IMR-90 (cell line): Measurements from ENCODE around the gene ULBP1. TPM values are rescaled to one million over a fixed set of nuclear protein-coding genes. Genes with fewer than 3 reads are reported as not detected.

Source experiments
- ATAC-seq: fragments of 200-7000 bp; cut with Tn5 transposase; 2 replicates; pipeline ENCODE4 v1.9.1; 2020; ENCODE audit warnings: low read depth, mild to moderate bottlenecking, moderate library complexity
- BruUV-seq: library from RNA; stranded (reverse); fragments of 400-500 nt; replicated peaks from 2 replicates; lab custom pipeline; 2021; lab: Mats Ljungman, UMichigan
- CTCF ChIA-PET: fragments of 300-600 bp; formaldehyde crosslinking; extraction: SDS; loops from one replicate; lab custom pipeline; 2021; ENCODE audit warnings: antibody characterized with exemption; lab: Yijun Ruan, JAX
- POLR2A ChIA-PET: fragments of 300-600 bp; sonication (Branson Sonifier 250); formaldehyde crosslinking; loops from one replicate; lab custom pipeline; 2022; ENCODE audit warnings: antibody characterized with exemption; ENCODE audit not compliant: unreplicated experiment; lab: Charles Lee
- DNase-seq: peaks from one replicate; pipeline ENCODE4 v3.0.0; 2013
- H2AFZ ChIP-seq: replicated peaks from 2 replicates; pipeline ENCODE3; 2013; ENCODE audit warnings: low read length, mild to moderate bottlenecking; ENCODE audit not compliant: poor library complexity
- H2AK5ac ChIP-seq: 2 replicates; pipeline ENCODE4 v1.6.1; 2013; ENCODE audit warnings: low read depth, low read length, inconsistent platforms
- H2AK9ac ChIP-seq: replicated peaks from 2 replicates; pipeline ENCODE3; 2013; ENCODE audit warnings: mild to moderate bottlenecking, low read depth, low read length, moderate library complexity; ENCODE audit not compliant: poor library complexity
- H2BK120ac ChIP-seq: 2 replicates; pipeline ENCODE4 v1.6.1; 2013; ENCODE audit warnings: low read depth, low read length, inconsistent platforms
- H2BK15ac ChIP-seq: 3 replicates; pipeline ENCODE4 v1.6.1; 2013; ENCODE audit warnings: low read depth, low read length, inconsistent platforms
- H2BK20ac ChIP-seq: 2 replicates; pipeline ENCODE4 v1.6.1; 2013; ENCODE audit warnings: low read depth, mild to moderate bottlenecking, inconsistent platforms, low read length, moderate library complexity
- H2BK5ac ChIP-seq: 2 replicates; pipeline ENCODE4 v1.6.1; 2013; ENCODE audit warnings: mild to moderate bottlenecking, low read depth, low read length, inconsistent platforms; ENCODE audit not compliant: poor library complexity, severe bottlenecking
- H3K14ac ChIP-seq: replicated peaks from 2 replicates; pipeline ENCODE4 v1.6.1; 2013; ENCODE audit warnings: low read depth, low read length, inconsistent platforms
- H3K18ac ChIP-seq: 2 replicates; pipeline ENCODE4 v1.6.1; 2013; ENCODE audit warnings: low read depth, low read length, control low read depth
- H3K23ac ChIP-seq: 2 replicates; pipeline ENCODE4 v1.6.1; 2013; ENCODE audit warnings: low read depth, low read length, inconsistent platforms
- H3K27ac ChIP-seq: 2 replicates; pipeline ENCODE4 v1.5.1; 2013; ENCODE audit warnings: mild to moderate bottlenecking, control low read depth, low read length; ENCODE audit not compliant: insufficient read depth
- H3K27me3 ChIP-seq: 2 replicates; pipeline ENCODE4 v1.6.1; 2013; ENCODE audit warnings: low read length; ENCODE audit not compliant: control insufficient read depth, insufficient read depth
- H3K36me3 ChIP-seq: 2 replicates; pipeline ENCODE4 v1.6.1; 2013; ENCODE audit warnings: low read length, mixed read lengths; ENCODE audit not compliant: control insufficient read depth, insufficient read depth
- H3K4ac ChIP-seq: 2 replicates; pipeline ENCODE4 v1.6.1; 2013; ENCODE audit warnings: low read depth, low read length, inconsistent platforms
- H3K4me1 ChIP-seq: 2 replicates; pipeline ENCODE4 v1.6.1; 2013; ENCODE audit warnings: low read length, mixed read lengths; ENCODE audit not compliant: control insufficient read depth, insufficient read depth
- H3K4me2 ChIP-seq: 2 replicates; pipeline ENCODE4 v1.6.1; 2013; ENCODE audit warnings: low read depth, mild to moderate bottlenecking, control low read depth, low read length, moderate library complexity
- H3K4me3 ChIP-seq: 2 replicates; pipeline ENCODE4 v1.5.1; 2013; ENCODE audit warnings: low read depth, mild to moderate bottlenecking, control low read depth, low read length, moderate library complexity; ENCODE audit not compliant: insufficient read depth
- H3K56ac ChIP-seq: 2 replicates; pipeline ENCODE4 v1.6.1; 2013; ENCODE audit warnings: low read length, inconsistent platforms; ENCODE audit not compliant: insufficient read depth; ENCODE audit errors: extremely low read depth
- H3K79me1 ChIP-seq, 2 experiments: 2 replicates each; pipeline ENCODE4 v1.6.1; 2013; ENCODE audit warnings: low read length in 2 of 2, inconsistent platforms in 1 of 2, low read depth in 1 of 2
- H3K9ac ChIP-seq: 2 replicates; pipeline ENCODE4 v1.6.1; 2013; ENCODE audit warnings: low read depth, low read length, control low read depth
- H3K9me1 ChIP-seq: 2 replicates; pipeline ENCODE4 v1.6.1; 2013; ENCODE audit warnings: low read length, inconsistent platforms; ENCODE audit not compliant: insufficient read depth
- H3K9me3 ChIP-seq: 2 replicates; pipeline ENCODE4 v1.6.1; 2013; ENCODE audit warnings: low read length; ENCODE audit not compliant: control insufficient read depth, insufficient read depth
- H4K20me1 ChIP-seq: 2 replicates; pipeline ENCODE4 v1.6.1; 2013; ENCODE audit warnings: low read length, inconsistent platforms; ENCODE audit not compliant: insufficient read depth
- H4K5ac ChIP-seq: 2 replicates; pipeline ENCODE4 v1.6.1; 2013; ENCODE audit warnings: mild to moderate bottlenecking, low read depth, low read length, control low read depth
- H4K8ac ChIP-seq, 2 experiments: 2 replicates each; pipeline ENCODE4 v1.6.1; 2013; ENCODE audit warnings: low read depth in 2 of 2, low read length in 2 of 2, control low read depth in 1 of 2, inconsistent platforms in 1 of 2
- H4K91ac ChIP-seq: 2 replicates; pipeline ENCODE4 v1.6.1; 2013; ENCODE audit warnings: low read depth, low read length, inconsistent platforms; ENCODE audit not compliant: insufficient read depth
- BHLHE40 ChIP-seq: fragments of 150-350 bp; IDR thresholded peaks from 2 replicates; pipeline ENCODE4 v1.6.1; 2016; ENCODE audit warnings: mild to moderate bottlenecking, low read depth, low read length
- MAFK ChIP-seq: IDR thresholded peaks from 2 replicates; pipeline ENCODE4 v1.6.1; 2012; ENCODE audit warnings: low read depth, low read length, improper control_type of control experiment
- dilution Hi-C: fragments of 300-500 bp; cut with HindIII; formaldehyde crosslinking; loops from one replicate; pipeline ENCODE4 v1.14.3; 2018; ENCODE audit warnings: low sequenced_read_pairs; ENCODE audit not compliant: unreplicated experiment
- in situ Hi-C: fragments of 300-500 bp; cut with MboI; formaldehyde crosslinking; loops from 3 replicates; pipeline ENCODE4 v1.14.3; 2019; ENCODE audit warnings: low sequenced_read_pairs, inconsistent platforms, mixed read lengths
- intact Hi-C: fragments of 100-400 bp; cut with micrococcal nuclease; formaldehyde crosslinking; loops from 2 replicates; pipeline ENCODE4 v1.10.0; 2022
- polyA plus RNA-seq, 3 experiments: library from polyadenylated mRNA; depleted of rRNA; stranded (reverse); fragments of >200 nt; gene quantifications; 2 replicates each; pipeline ENCODE4 v1.2.3, GENCODE V29; 2012; ENCODE audit warnings: low replicate concordance in 1 of 3
- total RNA-seq: library from RNA; depleted of rRNA; stranded (reverse); fragments of >200 nt; gene quantifications from 2 replicates; pipeline ENCODE4 v1.2.3, GENCODE V29; 2012
- TF ChIP-seq, protein P1 (sequence below): fragments of 150-350 bp; IDR thresholded peaks from 2 replicates; pipeline ENCODE4 v1.6.1; 2016; ENCODE audit warnings: low read depth, mild to moderate bottlenecking, low read length, moderate library complexity, borderline replicate concordance

The ULBP1 gene
- total and polyA plus RNA-seq, 2 of the 4 experiments (the other 2 are of a cell fraction), result 0.18 to 0.87 TPM

DNA sequence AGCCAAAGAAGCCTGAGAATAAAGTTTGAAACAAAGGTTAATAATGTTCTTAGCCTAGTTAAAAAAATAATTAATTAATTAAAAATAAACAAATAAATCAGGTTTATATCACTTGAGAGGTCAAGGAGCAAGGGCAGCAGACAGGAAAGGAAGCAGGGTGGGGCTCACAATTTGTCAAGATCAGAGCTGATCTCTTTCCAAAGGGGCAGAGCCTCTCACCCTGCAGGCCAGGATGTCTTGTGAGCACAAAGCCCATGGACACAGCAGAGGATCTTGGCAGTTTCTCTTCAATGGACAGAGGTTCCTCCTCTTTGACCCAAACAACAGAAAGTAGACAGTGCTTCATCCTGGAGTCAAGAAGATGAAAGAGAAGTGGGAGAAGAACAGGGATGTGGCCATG, 14.9 kb downstream of the ULBP1 start:
- no peak for DNase-seq
- H3K27me3 ChIP-seq, result peaks cover 58% of the 10 kb centered on the region
- BruUV-seq, result no TSS peak
- no peaks in the 10 kb centered on the region for H3K79me1 ChIP-seq
- dilution Hi-C loops, result no loop called here
- intact Hi-C loops, result no loop called here
- no peaks in the 10 kb centered on the region for H3K4me1 ChIP-seq
- no peaks in the 10 kb centered on the region for H3K9me1 ChIP-seq
- no peak overlapping the region for H3K14ac ChIP-seq
- H2AFZ ChIP-seq, result no peak overlapping the region
- TF ChIP-seq MAFK (no peak), BHLHE40 (no peak)
- TF ChIP-seq, protein P1, sequence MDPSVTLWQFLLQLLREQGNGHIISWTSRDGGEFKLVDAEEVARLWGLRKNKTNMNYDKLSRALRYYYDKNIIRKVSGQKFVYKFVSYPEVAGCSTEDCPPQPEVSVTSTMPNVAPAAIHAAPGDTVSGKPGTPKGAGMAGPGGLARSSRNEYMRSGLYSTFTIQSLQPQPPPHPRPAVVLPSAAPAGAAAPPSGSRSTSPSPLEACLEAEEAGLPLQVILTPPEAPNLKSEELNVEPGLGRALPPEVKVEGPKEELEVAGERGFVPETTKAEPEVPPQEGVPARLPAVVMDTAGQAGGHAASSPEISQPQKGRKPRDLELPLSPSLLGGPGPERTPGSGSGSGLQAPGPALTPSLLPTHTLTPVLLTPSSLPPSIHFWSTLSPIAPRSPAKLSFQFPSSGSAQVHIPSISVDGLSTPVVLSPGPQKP, result no peak
- H3K4ac ChIP-seq, result no peak overlapping the region
- H4K8ac ChIP-seq, result no peak overlapping the region
- no peaks in the 10 kb centered on the region for H4K20me1 ChIP-seq
- ChIA-PET CTCF (no interaction called here), POLR2A (no interaction called here)
- no peak for ATAC-seq
- 0 out of 2 replicates have a peak, but pooled peaks cover 2% of the 10 kb centered on the region for H3K9me3 ChIP-seq
- no peak overlapping the region for H3K4me3 ChIP-seq
- no peak overlapping the region for H2BK120ac ChIP-seq
- H3K27ac ChIP-seq, result no peak overlapping the region
- in situ Hi-C loops, result no loop called here
- no peaks in the 10 kb centered on the region for H3K36me3 ChIP-seq
- no peak overlapping the region for H2AK5ac ChIP-seq
- H3K18ac ChIP-seq, result no peak overlapping the region
- no peak overlapping the region for H3K9ac ChIP-seq
- H4K91ac ChIP-seq, result no peak overlapping the region
- H2BK5ac ChIP-seq, result no peak overlapping the region
- H2BK15ac ChIP-seq, result no peak overlapping the region
- H3K4me2 ChIP-seq, result no peak overlapping the region
- no peak overlapping the region for H3K56ac ChIP-seq
- no peak overlapping the region for H4K5ac ChIP-seq
- H2AK9ac ChIP-seq, result no peak overlapping the region
- no peak overlapping the region for H3K23ac ChIP-seq
- no peak overlapping the region for H2BK20ac ChIP-seq
